Gastrocnemius medialis (tissue), 4 donors: ENCODE measurements around the gene SLC11A2.

ENCODE experiments used
- POLR2A ChIP-seq, 2 donors: fragments of 450-650 bp; IDR thresholded peaks; one replicate each; pipeline ENCODE4 v1.6.1; 2017; ENCODE audit warnings: antibody characterized with exemption in 2 of 2, mild to moderate bottlenecking in 2 of 2, moderate library complexity in 2 of 2
- TF ChIP-seq, protein P1 (sequence below), 5 experiments: fragments of 450-650 bp in 3 of 5; fragments of 200-600 bp in 2 of 5; sonication (generic) in 2 of 5; IDR thresholded peaks in 4 of 5; conservative IDR thresholded peaks in 1 of 5; 1 replicate in 4 of 5; 2 replicates in 1 of 5; pipeline ENCODE4 v1.5.1; 2016 to 2019; ENCODE audit warnings: antibody characterized with exemption in 5 of 5, mild to moderate bottlenecking in 3 of 5, moderate library complexity in 3 of 5

- TF ChIP-seq, protein P1, sequence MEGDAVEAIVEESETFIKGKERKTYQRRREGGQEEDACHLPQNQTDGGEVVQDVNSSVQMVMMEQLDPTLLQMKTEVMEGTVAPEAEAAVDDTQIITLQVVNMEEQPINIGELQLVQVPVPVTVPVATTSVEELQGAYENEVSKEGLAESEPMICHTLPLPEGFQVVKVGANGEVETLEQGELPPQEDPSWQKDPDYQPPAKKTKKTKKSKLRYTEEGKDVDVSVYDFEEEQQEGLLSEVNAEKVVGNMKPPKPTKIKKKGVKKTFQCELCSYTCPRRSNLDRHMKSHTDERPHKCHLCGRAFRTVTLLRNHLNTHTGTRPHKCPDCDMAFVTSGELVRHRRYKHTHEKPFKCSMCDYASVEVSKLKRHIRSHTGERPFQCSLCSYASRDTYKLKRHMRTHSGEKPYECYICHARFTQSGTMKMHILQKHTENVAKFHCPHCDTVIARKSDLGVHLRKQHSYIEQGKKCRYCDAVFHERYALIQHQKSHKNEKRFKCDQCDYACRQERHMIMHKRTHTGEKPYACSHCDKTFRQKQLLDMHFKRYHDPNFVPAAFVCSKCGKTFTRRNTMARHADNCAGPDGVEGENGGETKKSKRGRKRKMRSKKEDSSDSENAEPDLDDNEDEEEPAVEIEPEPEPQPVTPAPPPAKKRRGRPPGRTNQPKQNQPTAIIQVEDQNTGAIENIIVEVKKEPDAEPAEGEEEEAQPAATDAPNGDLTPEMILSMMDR (IDR thresholded peaks at IDR 0.05 in 4 of 5, conservative IDR thresholded peaks at IDR 0.05 in 1 of 5), result no peak
- TF ChIP-seq POLR2A (IDR thresholded peaks at IDR 0.05), result no peak
These were observed 75.1 kb downstream of the SLC11A2 start for GRCh38 chr12:50951112-50951511.
